ENCODE data around the gene EPB41L4B.
"Not testable (repeated sequence)": the region's sequence is repeated elsewhere in the genome, so short reads cannot be mapped to it uniquely, and the experiment has no call there.

Gene EPB41L4B

DNA sequence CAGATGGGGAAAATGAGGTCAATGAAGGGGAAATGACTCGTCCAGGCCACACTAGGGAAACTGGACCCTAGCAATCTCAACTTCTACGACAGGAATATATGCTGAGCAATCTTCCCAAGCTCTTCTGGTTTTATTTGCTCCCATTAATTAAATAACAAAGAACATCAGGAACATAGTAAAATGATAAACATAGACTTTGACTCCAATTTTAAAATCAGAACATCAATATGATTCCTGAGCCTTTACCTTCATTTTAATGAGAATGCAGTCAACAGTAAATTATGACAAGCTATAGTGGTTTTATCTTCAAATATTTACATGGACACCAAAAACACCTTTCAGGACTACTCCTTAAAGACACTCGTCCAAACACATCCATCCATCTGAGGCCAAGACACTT lies 79.7 kb downstream of the EPB41L4B start:
- DNase-seq = no peak

DNA sequence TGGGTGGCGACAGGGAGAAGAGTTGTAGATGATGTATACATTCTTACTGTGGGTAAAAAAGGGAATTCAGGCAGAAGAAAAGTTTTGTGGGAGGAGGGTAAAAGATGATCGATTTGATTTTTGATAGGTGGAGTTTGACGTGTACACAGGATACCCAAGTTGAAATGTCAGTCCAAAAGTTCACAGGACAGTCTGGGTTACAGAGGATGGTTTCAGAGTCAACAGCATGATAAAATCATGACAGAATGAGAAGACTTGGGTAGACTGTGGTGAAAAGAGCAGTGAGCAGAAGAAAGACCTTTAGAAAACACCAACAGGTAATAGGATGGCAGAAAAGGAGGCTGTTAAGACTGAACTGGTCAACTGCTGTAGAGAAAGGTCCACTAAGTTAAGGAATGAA lies 81.6 kb downstream of the EPB41L4B start:
- DNase-seq = no peak

DNA sequence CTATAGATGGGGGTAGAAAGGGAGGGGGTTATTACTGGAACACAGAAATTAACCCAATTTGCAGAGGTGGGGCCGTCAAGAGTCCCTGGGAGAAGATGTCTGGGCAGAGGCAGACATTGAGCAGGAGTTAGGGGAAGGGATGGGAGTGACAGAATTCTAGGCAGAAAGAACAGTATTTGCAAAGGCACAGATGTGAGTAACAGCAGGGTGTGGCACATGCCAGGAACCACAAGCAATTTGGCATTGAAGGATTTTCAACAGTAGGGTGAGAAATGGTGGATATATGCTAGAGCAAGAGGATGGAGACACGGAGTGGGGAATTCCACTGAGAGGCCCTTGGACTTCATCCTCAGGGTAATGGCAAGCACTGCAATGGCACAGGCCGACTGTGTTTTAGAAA lies 82.2 kb downstream of the EPB41L4B start:
- DNase-seq = no peak

DNA sequence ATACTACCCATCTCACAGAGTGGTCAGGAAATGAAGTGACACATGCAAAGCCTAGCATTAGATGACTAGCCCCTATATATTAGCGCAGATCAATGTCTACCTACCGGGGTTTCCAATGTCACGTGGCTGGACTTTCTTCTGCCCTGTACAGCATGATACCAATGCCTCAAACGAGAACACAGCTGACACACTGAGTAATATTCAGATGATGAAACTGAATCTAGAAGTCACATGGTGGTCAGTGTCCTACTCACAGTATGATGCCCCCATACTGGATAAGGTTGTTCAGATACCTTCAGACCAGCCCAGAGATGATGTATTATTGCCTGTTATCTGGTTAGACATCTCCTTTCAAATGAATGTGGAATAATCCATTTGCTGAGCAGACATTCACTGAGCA lies 82.7 kb downstream of the EPB41L4B start:
- no peak for DNase-seq

DNA sequence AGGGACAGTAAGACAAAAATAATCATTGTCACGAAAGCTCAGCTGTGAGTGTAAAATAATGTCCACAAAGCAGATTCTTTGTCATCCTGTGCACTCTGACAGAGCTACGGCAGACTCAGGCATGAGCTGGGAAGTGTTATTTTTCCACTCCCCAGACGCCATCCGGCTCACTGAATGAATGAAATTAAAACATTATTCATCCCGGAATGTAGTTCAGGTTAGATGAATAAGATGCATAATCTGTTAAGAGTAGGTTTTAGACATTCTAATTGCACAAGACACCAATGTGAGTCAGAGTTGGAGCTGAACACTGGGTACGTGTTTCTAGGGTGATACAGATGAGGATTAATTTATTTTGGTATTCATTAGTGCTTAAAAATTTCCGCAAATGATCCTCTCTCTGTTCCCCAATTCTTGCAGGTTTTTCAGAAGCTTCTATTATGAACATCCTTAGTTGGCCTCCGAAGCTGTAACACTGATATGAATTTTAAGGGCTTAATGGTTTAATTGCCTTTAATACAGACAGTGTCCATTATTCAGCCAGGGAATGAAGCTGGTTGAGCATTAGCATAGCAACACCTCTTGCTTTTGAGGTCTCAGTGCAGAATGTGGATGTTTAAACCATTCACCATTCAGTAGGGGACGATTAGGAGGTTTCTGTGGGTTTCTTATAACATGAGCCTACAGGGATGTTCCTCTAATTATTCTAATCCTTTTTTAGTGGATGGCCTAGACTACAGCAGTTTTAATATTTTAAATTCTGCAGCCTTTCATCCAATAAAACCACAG lies 88.2 kb downstream of the EPB41L4B start:
- DNase-seq = peak; percentile 72

DNA sequence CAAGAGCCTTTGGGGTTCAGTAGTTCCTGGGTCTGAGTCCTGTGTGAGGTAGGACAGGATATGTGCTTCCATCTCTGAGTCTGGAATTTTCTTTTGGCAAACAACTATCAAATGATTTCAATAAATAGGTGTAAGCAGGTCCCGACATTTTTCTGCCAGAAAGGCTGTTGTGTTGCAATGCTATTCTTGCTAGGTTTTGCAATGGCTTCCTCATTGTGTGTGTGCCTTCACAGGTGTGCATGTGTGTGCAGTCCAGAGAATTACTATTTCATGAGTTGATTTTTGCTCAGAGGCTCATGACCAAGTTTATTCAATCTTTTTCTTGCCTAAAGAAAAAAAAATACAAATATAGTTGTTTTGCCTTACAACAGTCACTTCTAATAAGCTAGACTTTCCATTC lies 89.3 kb downstream of the EPB41L4B start:
- no peak for DNase-seq

DNA sequence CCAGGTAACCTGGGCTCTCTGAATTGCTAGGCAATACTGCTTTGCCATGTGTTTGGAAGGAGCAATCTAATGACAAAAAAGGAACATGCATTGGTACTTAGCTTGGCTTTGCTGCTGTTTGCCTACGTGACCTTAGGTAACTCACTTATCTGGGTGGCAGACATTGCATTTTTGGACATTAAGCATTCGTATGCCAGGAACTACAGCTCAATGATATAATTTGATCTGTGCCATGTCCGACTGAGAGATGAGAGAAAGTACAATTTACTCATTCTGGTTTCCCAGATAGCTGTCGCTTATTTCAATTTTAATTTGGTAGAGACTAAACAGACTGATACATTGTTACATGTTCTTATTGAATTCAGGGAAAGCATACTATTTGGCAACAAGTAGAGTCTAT lies 90.6 kb downstream of the EPB41L4B start:
- no peak for DNase-seq

DNA sequence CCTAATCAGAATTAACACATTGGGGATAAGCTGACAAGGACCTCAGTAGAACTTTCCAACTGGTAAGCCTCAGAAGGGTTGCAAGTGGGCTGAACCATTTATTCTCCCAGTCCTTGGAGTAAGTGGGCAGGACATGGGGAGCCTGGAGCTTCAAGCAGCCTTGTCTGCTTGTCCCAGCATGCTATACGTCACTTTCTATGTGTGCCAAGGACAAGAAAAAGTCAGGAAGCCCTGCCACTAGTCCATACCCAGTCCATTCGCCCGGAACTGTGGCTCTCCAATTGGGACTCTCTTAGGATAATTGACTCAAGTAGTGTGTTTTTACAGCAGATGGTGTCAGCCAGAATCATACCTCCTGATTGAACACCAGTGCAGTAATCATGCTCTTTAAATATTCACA lies 91.2 kb downstream of the EPB41L4B start:
- no peak for DNase-seq

DNA sequence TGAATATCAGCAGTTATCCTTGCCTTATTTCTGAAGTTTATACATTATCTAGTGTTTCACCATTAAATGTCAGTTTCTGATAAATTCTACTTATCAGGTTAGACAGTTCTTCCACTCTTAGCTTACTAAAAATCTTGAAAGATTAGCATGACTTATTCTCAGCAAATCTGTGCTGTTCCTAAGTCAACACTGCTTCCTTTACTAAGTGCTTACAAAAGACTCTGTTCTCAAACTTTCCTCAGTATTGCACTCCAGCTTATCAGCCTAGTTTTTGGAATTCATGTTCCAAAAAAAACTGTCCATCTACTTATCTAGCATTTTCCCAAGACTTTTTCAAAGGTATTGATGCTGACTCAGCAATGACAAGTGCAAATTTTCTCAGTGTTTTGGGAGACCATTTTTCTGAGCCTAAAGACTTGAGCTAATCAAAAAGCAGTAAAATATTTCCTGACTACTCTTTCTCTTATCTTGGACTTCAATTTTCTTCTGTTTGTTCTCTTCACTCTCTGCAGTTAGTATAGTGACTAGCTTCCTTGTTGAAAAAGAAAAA lies 92.7 kb downstream of the EPB41L4B start:
- no peak for DNase-seq

DNA sequence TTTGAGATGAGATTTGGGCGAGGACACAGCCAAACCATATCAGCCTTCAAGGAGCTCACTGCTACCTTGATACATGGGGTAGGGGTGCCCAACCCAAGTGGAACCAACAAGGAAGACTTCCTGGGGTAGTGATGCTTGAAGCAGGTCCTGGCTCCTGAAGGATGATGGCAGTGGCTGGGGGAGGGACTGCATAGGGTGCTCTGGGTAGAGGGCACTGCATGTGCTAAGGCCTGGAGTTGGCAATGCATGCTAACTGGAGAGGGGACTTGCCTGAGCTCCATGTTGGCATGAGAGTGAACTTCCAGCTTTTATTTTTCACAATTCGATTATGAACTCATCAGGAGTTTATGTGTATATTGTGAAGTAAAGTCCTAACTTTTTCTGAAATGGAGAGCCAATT lies 95.2 kb downstream of the EPB41L4B start:
- DNase-seq = no peak

DNA sequence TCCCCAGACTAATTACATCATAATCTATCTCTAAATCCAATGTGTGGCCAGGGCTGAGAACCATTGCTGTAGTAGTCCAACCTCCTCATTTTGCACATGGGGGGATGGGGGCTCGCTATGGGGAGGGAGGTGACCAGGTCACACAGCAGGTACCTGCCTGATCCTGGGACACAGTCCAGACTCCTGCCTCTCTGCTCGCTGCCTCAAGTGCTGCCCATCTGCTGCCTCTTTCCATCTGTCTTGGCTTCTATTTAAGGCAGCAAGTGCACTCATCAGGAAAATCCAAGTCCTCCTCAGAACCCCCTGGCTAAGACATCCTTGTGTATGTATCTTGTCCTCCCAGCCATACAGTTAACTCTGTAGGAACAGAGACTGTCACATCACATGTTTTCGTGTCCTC lies 96.1 kb downstream of the EPB41L4B start:
- DNase-seq = no peak

DNA sequence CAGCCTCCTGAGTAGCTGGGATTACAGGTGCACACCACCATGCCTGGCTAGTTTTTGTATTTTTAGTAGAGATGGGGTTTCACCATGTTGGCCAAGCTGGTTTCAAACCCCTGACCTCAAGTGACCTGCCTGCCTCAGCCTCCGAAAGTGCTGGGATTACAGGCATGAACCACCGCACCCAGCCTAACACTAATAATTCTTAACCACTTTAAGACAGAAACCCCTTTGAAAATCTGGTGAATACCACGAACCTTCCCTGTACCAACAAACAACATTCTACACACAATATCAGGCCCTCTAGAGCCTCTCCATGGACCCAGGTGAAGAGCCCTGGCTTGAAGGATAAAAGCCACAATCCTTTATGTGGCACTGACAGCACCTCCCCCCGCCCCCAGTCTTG lies 102.6 kb downstream of the EPB41L4B start:
- not testable (repeated sequence) for DNase-seq

DNA sequence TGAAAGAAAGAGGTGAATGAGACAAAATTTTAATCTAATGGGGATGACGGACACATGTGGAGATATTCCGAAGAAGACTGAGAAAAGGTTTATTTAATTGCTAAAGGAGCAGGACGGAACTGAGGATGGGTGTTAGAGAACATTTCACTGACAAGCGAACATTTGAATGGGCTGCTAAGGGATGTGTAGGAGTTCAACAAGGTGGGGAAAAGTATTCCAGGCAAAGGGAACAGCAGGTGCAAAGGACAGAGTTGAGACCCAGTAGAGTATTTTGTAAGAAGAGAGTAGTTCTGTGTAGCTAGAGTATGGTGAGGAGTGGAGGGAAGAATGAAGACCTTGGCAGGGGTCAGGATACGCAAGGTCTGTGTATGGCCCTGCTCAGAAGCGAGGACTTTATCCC lies 106.4 kb downstream of the EPB41L4B start:
- DNase-seq = no peak

DNA sequence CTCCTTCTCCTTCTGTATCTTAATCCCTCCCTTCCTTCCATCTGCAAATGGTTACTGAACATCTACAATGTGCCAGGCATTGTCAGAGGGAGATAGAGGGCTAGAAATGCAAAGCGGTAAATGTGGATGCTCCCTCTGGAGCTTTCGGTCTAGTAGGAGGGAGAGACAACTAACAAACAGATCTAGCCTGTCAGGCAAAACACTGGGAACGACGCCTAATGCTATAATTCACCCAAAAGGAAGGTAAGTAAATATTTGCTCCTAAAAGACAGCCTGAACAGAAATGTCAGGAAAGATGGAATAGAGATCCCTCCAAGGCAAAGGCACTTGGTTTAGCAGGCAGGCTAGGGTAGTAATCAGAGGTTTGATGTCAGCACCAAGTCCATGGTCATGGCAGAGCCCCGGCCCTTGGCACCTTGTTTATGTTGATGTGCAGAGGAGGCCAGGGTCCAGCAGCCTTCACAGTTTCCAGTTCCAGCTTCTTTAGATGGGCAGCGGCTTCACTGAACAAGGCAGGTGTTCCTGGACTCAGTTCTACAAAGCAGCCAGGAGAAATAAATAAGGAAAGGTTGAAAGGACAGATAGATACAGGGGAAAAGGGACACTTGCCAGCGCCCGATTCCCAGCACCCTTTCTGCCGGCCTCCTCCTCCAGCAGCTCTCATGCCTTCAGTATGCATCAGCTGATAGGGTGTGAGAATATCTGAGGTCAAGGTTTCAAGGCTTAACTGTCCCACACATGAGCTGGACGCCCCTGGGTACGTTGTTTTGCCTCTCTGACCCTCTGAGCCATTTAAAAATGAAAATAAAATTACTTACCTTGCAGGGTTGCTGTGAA lies 107.4 kb downstream of the EPB41L4B start:
- no peak for DNase-seq

DNA sequence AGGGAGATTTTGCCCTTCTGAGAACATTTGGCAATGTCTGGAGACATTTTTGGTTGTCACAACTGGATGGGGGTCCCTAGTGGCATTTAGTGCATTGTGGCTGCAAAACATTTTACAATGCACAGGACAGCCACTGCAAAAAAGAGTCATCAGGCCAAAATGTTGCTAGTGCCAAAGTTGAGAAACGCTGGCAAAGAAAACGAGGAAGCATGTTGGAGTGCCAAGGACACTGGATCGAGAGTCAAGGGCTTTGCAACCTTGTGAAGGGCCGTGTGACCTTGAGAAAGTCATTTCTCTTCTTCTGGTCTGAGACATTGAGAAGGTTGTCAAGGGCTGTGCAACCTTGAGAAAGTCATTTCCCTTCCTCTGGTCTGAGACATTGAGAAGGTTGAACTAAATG lies 108.1 kb downstream of the EPB41L4B start:
- DNase-seq = no peak

DNA sequence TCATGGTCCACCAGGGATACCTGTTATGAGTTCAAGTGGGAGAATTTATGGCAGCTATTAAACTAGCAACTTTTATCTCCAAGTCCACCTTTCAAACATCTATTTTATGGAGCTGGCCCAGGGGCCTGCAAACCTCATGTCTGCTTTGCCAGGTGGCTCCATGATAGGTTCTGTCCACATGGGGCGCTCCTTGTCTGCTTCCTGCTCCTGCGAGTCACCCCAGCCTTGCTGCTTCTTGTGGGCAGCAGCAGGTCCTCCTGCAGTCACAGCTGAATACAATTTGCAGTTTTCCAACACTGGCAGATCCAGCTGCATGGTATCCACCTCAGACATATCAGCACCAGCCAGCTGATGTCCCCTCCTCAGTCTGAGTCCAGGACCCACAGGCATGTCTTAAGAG lies 114.2 kb downstream of the EPB41L4B start:
- no peak for DNase-seq

DNA sequence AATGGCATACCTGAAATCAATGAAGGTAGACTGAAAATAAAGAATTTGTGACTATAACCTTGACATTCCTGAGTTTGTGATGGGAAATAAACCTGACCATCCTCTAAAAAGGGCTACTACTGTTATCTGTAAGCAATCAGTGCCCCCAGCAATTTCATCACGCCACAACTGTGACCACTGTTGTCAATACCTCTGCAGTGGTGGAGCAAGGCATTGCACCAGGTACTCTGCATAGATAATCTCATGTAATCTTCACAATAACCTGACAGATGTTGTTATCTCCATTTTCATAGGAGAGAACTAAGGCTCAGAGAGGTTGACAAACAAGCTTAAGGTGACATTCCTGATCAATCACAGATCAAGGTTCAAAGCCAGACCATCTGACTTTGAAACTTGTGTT lies 115.3 kb downstream of the EPB41L4B start:
- DNase-seq = no peak

DNA sequence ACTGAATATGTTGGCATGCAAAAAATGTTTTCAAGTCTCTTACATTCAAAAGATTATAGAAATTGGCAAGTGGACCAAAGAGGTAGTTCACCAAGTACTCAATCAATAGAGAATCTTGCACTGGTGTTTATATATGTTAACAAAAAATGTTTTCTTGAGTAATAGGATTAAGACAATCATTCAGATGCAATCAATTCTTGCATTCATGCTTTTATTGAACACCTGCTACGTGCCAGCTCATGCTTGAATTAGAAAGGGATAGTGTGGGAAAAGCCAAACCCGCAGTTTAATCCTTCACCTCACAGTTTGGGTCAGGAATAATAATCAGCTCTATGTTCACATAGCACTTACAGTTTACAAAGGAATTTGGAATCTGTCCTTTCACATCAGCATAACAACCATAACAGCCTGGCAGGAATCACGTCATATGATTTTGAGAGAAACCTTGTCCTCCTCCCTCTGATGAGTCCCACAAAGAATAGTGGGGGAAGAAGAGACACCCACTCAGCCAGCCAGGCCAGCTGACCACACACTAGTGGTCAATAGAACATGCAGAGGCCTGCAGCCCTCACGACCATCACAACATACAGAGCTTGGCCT lies 117.0 kb downstream of the EPB41L4B start:
- no peak for DNase-seq

DNA sequence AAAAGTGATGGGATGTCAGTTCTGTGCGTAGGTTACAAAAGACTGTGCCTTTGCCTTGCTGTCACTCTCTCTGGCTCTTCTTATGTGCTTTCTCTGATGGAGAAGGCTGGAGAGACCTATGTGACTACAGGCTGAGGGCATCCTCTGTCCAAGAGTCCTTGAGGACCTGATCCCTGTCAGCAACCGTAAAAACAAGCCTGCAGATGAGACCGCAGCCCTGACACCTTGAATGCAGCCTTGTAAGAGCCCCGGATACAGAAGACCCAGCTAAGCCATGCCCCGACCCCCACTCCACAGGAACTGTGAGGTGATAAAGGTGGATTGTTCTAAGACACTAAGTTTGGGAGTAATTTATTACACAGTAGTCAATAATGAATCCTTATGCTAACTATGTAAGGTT lies 121.2 kb downstream of the EPB41L4B start:
- no peak for DNase-seq

DNA sequence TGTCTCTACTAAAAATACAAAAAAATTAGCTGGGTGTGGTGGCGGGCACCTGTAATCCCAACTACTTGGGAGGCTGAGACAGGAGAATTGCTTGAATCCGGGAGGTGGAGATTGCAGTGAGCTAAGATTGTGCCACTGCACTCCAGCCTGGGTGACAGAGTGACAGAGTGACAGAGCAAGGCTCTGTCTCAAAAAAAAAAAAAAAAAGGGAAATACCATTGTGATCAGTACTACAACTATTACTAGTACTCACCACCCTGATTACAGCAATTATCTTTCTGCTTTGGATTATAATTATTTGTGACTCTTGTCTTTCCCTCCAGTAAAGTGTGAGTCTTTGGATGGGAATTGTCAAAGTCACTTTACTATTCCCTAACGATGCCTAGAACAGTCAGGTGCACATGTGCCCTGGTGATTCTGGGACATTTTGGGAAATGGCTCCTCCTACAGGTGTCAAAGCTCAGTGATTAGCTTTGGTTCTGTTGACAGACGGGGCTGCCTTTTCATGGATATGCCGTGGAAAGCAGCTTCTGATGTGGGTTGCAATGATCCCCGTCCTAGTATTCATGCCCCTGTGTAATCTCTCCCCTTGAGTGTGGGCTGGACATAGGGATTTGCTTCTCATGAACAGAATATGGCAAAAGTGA lies 122.0 kb downstream of the EPB41L4B start:
- DNase-seq = no peak

DNA sequence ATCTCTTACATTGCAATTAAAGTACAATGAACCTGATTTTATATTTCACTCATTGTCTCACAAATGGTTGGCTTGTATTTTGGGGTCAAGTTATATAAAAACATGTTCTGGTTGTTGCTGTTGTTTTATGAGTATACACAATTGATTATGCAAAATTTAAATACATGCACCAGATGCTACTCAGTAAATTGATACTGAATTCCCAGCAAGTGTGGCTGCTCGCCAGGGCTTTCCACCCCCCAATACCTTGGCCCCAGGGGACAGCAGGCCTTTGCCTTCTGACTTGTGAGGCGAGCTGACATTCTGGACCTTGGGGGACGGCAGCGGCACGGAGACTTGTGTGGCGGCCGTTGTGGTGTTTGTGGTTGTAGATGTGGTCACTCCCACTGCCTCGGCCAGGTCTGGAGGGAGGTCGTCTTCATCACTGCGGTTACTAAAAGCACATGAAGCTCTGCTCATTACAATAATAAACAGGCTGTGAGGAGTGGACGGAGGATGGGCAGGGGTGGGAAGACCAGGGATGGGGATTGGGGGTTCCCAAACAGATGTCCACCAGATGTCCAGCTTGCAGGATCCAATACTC lies 126.8 kb downstream of the EPB41L4B start:
- DNase-seq = no peak

DNA sequence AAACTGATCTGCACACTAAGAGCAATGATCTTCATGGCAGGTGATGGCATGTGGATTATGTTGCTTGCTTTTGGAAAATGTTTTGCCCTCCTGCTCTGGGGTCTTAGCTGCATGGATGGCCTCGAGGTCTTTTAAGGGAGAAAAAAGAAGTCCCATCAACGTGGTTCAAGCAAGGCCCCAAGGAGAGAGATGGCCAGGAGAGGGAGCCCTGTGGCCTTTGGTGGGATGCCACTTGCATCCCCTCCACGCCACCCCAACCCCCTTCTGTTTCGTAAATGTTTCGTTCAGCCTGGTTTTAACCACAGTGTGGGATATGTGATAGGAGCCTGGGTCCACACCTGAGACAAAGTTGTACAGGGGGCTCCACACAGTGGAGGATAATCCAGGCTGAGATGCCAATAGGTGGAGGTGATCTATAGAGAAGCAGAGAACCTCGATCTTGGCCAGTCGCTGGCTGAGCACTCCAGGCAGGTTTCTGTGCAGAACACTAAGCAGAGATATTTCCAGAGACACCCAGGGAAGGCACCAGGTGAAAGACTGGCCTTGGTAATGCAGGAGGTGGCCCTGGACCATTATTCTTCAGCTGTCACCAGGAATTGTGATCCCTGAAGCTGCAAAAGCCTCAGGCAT lies 128.0 kb downstream of the EPB41L4B start:
- DNase-seq = peak; percentile 3

All from fibroblast of skin of right quadriceps (primary cell).